H9 (cell line): Measurements from ENCODE around the gene STXBP1. TPM values are rescaled to one million over a fixed set of nuclear protein-coding genes. Genes with fewer than 3 reads are reported as not detected.

Experiments used
- DNase-seq: peaks from one replicate; pipeline ENCODE4 v3.0.0-alpha.2; 2017
- H2AFZ ChIP-seq: one replicate; pipeline ENCODE4 v1.6.1; 2013; ENCODE audit warnings: mild to moderate bottlenecking, low read length, control low read depth, moderate library complexity
- H2AK5ac ChIP-seq: 2 replicates; pipeline ENCODE4 v1.6.1; 2013; ENCODE audit warnings: low read length, control low read depth, mixed read lengths; ENCODE audit not compliant: insufficient read length
- H2BK120ac ChIP-seq: one replicate; pipeline ENCODE4 v1.6.1; 2013; ENCODE audit warnings: low read depth, mild to moderate bottlenecking, low read length, control low read depth, inconsistent platforms; ENCODE audit not compliant: poor library complexity, severe bottlenecking
- H2BK12ac ChIP-seq: 2 replicates; pipeline ENCODE4 v1.6.1; 2013; ENCODE audit warnings: low read length, control low read depth, mixed read lengths, low read depth; ENCODE audit not compliant: insufficient read length
- H2BK15ac ChIP-seq: 2 replicates; pipeline ENCODE4 v1.6.1; 2013; ENCODE audit warnings: low read depth, low read length, control low read depth
- H2BK20ac ChIP-seq: one replicate; pipeline ENCODE4 v1.6.1; 2013; ENCODE audit warnings: low read depth, mild to moderate bottlenecking, low read length, control low read depth, inconsistent platforms; ENCODE audit not compliant: poor library complexity, severe bottlenecking
- H2BK5ac ChIP-seq: 2 replicates; pipeline ENCODE4 v1.6.1; 2013; ENCODE audit warnings: low read length, control low read depth, mixed read lengths; ENCODE audit not compliant: insufficient read length
- H3K14ac ChIP-seq: 2 replicates; pipeline ENCODE4 v1.6.1; 2013; ENCODE audit warnings: low read length, control low read depth; ENCODE audit not compliant: insufficient read depth
- H3K18ac ChIP-seq: 2 replicates; pipeline ENCODE4 v1.6.1; 2013; ENCODE audit warnings: low read depth, mild to moderate bottlenecking, mixed read lengths, low read length, control low read depth; ENCODE audit not compliant: insufficient read length
- H3K23ac ChIP-seq: 2 replicates; pipeline ENCODE4 v1.6.1; 2013; ENCODE audit warnings: low read length, control low read depth, mixed read lengths, low read depth; ENCODE audit not compliant: insufficient read length
- H3K23me2 ChIP-seq: 2 replicates; pipeline ENCODE4 v1.6.1; 2013; ENCODE audit warnings: low read depth, mild to moderate bottlenecking, mixed read lengths, low read length, control low read depth; ENCODE audit not compliant: insufficient read length, poor library complexity, severe bottlenecking
- H3K27ac ChIP-seq: 2 replicates; pipeline ENCODE4 v1.5.1; 2013; ENCODE audit warnings: low read length, control low read depth, mixed read lengths, low read depth; ENCODE audit not compliant: insufficient read length
- H3K27me3 ChIP-seq: 2 replicates; pipeline ENCODE4 v1.6.1; 2013; ENCODE audit warnings: low read length, control low read depth, inconsistent platforms; ENCODE audit not compliant: insufficient read depth
- H3K4ac ChIP-seq: 2 replicates; pipeline ENCODE4 v1.6.1; 2013; ENCODE audit warnings: low read depth, mild to moderate bottlenecking, control low read depth, inconsistent platforms, low read length, moderate library complexity
- H3K4me1 ChIP-seq: 2 replicates; pipeline ENCODE4 v1.6.1; 2013; ENCODE audit warnings: low read length, control low read depth, inconsistent platforms; ENCODE audit not compliant: insufficient read depth
- H3K4me2 ChIP-seq: 2 replicates; pipeline ENCODE4 v1.6.1; 2013; ENCODE audit warnings: low read length, control low read depth, mixed read lengths; ENCODE audit not compliant: insufficient read length, insufficient read depth
- H3K56ac ChIP-seq: 2 replicates; pipeline ENCODE4 v1.6.1; 2013; ENCODE audit warnings: low read depth, mild to moderate bottlenecking, mixed read lengths, low read length, control low read depth; ENCODE audit not compliant: insufficient read length
- H3K79me1 ChIP-seq: 2 replicates; pipeline ENCODE4 v1.6.1; 2013; ENCODE audit warnings: low read depth, mild to moderate bottlenecking, moderate library complexity, low read length, control low read depth, inconsistent platforms; ENCODE audit not compliant: insufficient read depth, poor library complexity, severe bottlenecking
- H3K79me2 ChIP-seq: 2 replicates; pipeline ENCODE4 v1.6.1; 2013; ENCODE audit warnings: low read length, control low read depth, inconsistent platforms; ENCODE audit not compliant: insufficient read depth
- H3K9ac ChIP-seq: 2 replicates; pipeline ENCODE4 v1.6.1; 2013; ENCODE audit warnings: low read length, control low read depth, mixed read lengths; ENCODE audit not compliant: insufficient read length; ENCODE audit errors: extremely low read depth
- H3K9me3 ChIP-seq: one replicate; pipeline ENCODE4 v1.6.1; 2013; ENCODE audit warnings: low read depth, low read length, inconsistent platforms; ENCODE audit not compliant: control insufficient read depth
- H3T11ph ChIP-seq: one replicate; pipeline ENCODE4 v1.6.1; 2013; ENCODE audit warnings: mild to moderate bottlenecking, low read length, control low read depth, inconsistent platforms
- H4K20me1 ChIP-seq: one replicate; pipeline ENCODE4 v1.6.1; 2013; ENCODE audit not compliant: control insufficient read depth, insufficient read length, insufficient read depth
- H4K5ac ChIP-seq: 2 replicates; pipeline ENCODE4 v1.6.1; 2013; ENCODE audit warnings: low read depth, mild to moderate bottlenecking, mixed read lengths, low read length, control low read depth; ENCODE audit not compliant: insufficient read length
- H4K8ac ChIP-seq: replicated peaks from 2 replicates; pipeline ENCODE4 v1.6.1; 2013; ENCODE audit warnings: low read length, control low read depth, mixed read lengths, low read depth; ENCODE audit not compliant: insufficient read length
- H4K91ac ChIP-seq: 2 replicates; pipeline ENCODE4 v1.6.1; 2013; ENCODE audit warnings: low read depth, mild to moderate bottlenecking, moderate library complexity, mixed read lengths, low read length, control low read depth; ENCODE audit not compliant: insufficient read length
- H3K27ac Mint-ChIP-seq, 3 experiments: 2 replicates in 2 of 3; 3 replicates in 1 of 3; pipeline ENCODE4 v1.8.0; 2020 to 2021; ENCODE audit warnings: mixed read lengths in 3 of 3, mild to moderate bottlenecking in 1 of 3, moderate library complexity in 1 of 3
- H3K27me3 Mint-ChIP-seq: 2 replicates; pipeline ENCODE4 v1.8.0; 2021; ENCODE audit warnings: low read depth, mild to moderate bottlenecking, moderate library complexity, mixed read lengths
- H3K36me3 Mint-ChIP-seq, 3 experiments: 2 replicates in 2 of 3; 3 replicates in 1 of 3; pipeline ENCODE4 v1.8.0; 2020 to 2021; ENCODE audit warnings: low read depth in 3 of 3, mixed read lengths in 3 of 3; ENCODE audit not compliant: insufficient read depth in 1 of 3
- H3K4me1 Mint-ChIP-seq, 2 experiments: 2 replicates each; pipeline ENCODE4 v1.8.0; 2020; ENCODE audit warnings: mixed read lengths in 2 of 2
- H3K4me3 Mint-ChIP-seq, 2 experiments: 2 replicates in 1 of 2; 3 replicates in 1 of 2; pipeline ENCODE4 v1.8.0; 2020 to 2021; ENCODE audit warnings: mild to moderate bottlenecking in 2 of 2, mixed read lengths in 2 of 2, moderate library complexity in 1 of 2
- H3K9me3 Mint-ChIP-seq, 2 experiments: 2 replicates in 1 of 2; 3 replicates in 1 of 2; pipeline ENCODE4 v1.8.0; 2020; ENCODE audit warnings: mild to moderate bottlenecking in 2 of 2, mixed read lengths in 2 of 2, moderate library complexity in 1 of 2
- WGBS: extraction: QIAGEN DNeasy Blood & Tissue Kit; methylation state at CpG from one replicate; pipeline ENCODE4 v1.1.7; 2013; ENCODE audit warnings: missing lambda C conversion rate, low lambda C conversion rate, mixed read lengths; ENCODE audit not compliant: insufficient read length; ENCODE audit errors: extremely low coverage; 5-methylcytosine and 5-hydroxymethylcytosine counted together
- total RNA-seq: library from RNA; stranded (reverse); gene quantifications from 2 replicates; pipeline ENCODE4 v1.2.1, GENCODE V29; 2021
- TF ChIP-seq, protein P1 (sequence below): fragments of 200-600 bp; sonication (generic); conservative IDR thresholded peaks from 3 replicates; pipeline ENCODE4 v1.8.0; 2021; ENCODE audit warnings: antibody characterized with exemption, mild to moderate bottlenecking

Gene STXBP1
- total RNA-seq, 1 experiment from 2014 or later = 22.3 TPM

DNA sequence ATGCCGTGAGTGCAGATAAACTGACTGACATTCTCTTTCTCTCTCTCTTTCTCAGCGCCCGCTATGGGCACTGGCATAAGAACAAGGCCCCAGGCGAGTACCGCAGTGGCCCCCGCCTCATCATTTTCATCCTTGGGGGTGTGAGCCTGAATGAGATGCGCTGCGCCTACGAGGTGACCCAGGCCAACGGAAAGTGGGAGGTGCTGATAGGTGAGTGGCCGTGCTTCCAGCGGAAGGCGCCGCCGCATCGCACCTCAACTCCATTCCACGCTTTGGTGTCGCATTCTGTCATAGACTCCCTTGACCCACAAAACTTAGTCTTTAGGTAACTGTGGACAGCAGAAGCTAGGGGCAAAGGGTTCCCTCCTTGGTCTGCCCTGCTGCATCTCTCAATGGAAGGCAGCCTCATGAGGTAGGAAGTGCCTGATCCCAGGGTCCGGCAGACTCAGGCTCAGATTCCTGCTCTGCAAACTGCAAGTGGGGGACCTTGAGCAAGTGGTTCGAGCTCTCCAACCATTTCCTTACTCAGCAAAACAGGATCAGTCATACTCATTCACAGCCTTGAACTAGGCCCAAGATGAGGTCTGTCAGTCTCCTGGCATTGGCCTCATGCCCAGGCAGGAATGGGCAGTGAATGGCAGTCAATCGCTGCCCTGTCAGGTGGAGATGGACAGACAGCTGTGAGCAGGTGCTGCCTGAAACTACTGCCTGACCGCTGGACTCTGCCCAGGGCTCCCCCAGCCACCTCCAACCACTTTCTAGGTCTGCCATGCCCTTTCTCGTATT is 70.5 kb downstream of the STXBP1 start:
- Histone ChIP-seq H3K56ac (no peak overlapping the region), H2BK20ac (no peak overlapping the region), H4K91ac (no peak overlapping the region), H3K27ac (no peak overlapping the region), H2AFZ (no peak overlapping the region), H3T11ph (no peak overlapping the region), H3K18ac (no peak overlapping the region), H3K79me2 (no peaks in the 10 kb centered on the region), H3K4me2 (no peak overlapping the region), H3K9me3 (no peaks in the 10 kb centered on the region), H3K79me1 (no peaks in the 10 kb centered on the region), H3K23me2 (no peaks in the 10 kb centered on the region), H4K5ac (no peak overlapping the region), H4K8ac (no peak overlapping the region), H2BK120ac (no peak overlapping the region), H3K4ac (no peak overlapping the region), H3K4me1 (no peaks in the 10 kb centered on the region), H2BK5ac (no peak overlapping the region), H3K27me3 (no peaks in the 10 kb centered on the region), H3K9ac (no peak overlapping the region), H4K20me1 (no peaks in the 10 kb centered on the region), H3K14ac (no peak overlapping the region), H2BK12ac (no peak overlapping the region), H2BK15ac (no peak overlapping the region), H3K23ac (no peak overlapping the region), H2AK5ac (no peak overlapping the region)
- DNase-seq = no peak
- Mint-ChIP-seq H3K4me1 (no peaks in the 10 kb centered on the region), H3K27ac (no peak overlapping the region; a peak in 2 of 7 replicates), H3K4me3 (no peak overlapping the region), H3K9me3 (no peaks in the 10 kb centered on the region), H3K27me3 (no peaks in the 10 kb centered on the region), H3K36me3 (peaks cover 23 to 43% (median 30%) of the 10 kb centered on the region in 3 experiments; a peak in 6 of 7 replicates)
- TF ChIP-seq, protein P1, sequence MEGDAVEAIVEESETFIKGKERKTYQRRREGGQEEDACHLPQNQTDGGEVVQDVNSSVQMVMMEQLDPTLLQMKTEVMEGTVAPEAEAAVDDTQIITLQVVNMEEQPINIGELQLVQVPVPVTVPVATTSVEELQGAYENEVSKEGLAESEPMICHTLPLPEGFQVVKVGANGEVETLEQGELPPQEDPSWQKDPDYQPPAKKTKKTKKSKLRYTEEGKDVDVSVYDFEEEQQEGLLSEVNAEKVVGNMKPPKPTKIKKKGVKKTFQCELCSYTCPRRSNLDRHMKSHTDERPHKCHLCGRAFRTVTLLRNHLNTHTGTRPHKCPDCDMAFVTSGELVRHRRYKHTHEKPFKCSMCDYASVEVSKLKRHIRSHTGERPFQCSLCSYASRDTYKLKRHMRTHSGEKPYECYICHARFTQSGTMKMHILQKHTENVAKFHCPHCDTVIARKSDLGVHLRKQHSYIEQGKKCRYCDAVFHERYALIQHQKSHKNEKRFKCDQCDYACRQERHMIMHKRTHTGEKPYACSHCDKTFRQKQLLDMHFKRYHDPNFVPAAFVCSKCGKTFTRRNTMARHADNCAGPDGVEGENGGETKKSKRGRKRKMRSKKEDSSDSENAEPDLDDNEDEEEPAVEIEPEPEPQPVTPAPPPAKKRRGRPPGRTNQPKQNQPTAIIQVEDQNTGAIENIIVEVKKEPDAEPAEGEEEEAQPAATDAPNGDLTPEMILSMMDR = no peak
- WGBS = no CpG with 5 or more reads among the region's 23 CpGs
